HCEC 1CT (cell line): ENCODE results near the gene RBBP9.
"Not testable (repeated sequence)": the region's sequence is repeated elsewhere in the genome, so short reads cannot be mapped to it uniquely, and the experiment has no call there.

ENCODE experiments used
- DNase-seq: peaks from one replicate; pipeline ENCODE4 v3.0.0-alpha.2; 2017

The RBBP9 gene

DNA sequence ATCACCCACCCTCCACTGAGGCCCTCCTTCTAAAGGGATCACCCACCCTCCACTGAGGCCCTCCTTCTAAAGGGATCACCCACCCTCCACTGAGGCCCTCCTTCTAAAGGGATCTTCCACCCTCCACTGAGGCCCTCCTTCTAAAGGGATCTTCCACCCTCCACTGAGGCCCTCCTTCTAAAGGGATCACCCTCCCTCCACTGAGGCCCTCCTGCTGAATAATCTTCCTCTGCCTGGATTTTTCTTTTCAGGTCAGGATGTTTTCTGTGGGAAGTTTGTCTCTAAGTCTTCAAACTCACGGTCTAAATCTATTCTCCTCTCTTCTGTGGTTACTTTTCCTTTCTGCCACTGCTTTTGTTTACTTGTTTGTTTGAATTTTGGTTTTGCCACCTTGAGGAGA is 4.6 kb upstream of the RBBP9 start:
- not testable (repeated sequence) for DNase-seq

DNA sequence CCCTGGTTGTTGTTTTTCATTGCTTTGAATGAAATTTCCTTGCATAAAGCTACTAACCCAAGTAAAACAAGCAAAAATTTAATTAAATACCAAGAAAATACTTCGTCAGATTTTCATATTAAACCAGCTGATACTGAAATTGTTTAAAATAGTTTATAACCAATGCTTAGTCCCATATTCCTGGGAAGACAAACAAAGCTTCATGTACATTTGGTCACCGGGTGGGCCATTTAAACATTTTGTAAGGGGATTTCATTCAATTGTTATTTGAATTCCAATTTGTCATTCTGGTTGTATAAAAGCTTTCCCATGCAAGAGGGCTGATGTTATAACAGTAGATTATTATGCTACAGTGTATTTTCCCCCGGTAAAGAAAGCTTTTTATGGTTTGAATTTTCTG is 578 bp upstream of the RBBP9 start:
- no peak for DNase-seq

DNA sequence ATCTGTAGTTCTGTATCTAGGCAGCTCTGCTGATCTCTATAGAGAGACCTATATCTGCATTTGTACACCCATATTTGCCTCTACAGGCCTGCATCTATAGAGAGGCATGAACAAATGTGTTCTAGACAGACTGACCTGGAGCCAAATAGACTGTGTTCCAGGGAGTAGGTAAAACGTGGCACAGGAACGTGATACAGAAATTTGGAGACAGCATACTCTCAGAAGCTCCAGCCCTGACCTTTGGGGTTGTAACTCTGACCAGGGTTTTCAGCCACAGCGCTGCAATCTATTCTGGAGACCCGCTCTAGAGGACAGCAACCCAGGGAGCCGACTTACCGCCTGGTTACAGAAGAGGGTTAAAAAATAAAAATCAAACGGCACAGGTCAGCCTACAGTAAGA is 983 bp downstream of the RBBP9 start:
- DNase-seq: no peak

GRCh38 chr20:18488301-18488700 is 8.7 kb downstream of the RBBP9 start:
- DNase-seq: no peak

DNA sequence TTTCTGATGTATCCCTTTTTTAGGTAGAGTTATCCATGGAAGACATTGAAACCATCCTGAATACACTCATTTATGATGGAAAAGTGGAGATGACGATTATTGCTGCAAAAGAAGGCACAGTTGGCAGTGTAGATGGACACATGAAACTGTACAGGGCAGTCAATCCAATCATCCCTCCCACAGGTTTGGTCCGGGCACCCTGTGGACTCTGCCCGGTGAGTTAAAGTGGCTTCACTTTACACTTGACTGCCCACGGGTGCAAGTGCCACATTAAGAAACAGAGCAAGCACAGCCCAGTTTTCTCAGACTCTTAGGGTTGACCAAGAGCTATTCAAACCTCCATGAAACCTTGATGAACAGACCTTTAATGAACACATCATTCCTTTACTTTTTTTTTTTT is 15.4 kb downstream of the RBBP9 start:
- no peak for DNase-seq

DNA sequence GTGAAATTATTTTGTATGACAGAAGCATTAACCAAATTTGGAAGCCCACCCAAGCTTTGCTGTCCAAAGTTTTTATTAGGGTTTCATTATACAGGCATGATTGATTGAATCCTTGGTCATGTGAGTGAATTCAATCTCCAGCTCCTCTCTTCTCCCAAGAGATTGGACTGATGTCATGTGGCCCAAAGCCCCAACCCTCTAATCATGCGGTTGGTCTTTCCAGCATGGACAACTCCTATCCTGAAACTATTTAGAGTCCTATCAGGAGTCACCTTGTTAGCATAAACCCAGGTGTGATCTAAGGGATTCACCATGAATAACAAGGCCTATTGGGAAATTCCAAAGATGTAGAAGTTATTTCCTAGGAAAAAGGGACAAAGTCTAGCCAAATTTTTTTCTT is 19.2 kb downstream of the RBBP9 start:
- DNase-seq: no peak

DNA sequence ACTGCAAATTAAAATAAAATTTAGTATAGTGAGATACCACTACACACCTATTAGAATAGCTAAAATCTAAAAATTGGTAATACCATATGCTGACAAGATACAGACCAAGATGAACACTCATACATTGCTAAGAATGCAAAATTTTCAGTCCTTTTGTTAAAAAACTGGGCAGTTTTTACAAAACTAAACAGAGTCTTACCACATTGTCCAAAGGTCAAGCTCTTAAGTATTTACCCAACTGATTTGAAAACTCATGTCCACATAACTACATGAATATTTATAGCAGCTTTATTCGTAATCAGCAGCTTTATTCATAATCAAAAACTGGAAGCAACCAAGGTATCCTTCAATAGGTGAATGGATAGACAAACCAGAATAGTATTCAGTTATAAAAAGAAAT is 19.8 kb downstream of the RBBP9 start:
- DNase-seq: no peak

GRCh38 chr20:18466894-18467730 is 29.9 kb downstream of the RBBP9 start, which contains the start of the genes DZANK1 and POLR3F:
Gene DZANK1, minus strand, starts transcription at chr20:18467030. Its CDS starts 1,672 bp downstream, at chr20:18465358.
Gene POLR3F, plus strand, starts transcription at chr20:18467390. Its CDS starts 117 bp downstream, at chr20:18467507.
- DNase-seq: peak; percentile 95

GRCh38 chr20:18466574-18466893 is 30.5 kb downstream of the RBBP9 start:
- DNase-seq: no peak

- DNase-seq: no peak
These were observed 31.4 kb downstream of the RBBP9 start for GRCh38 chr20:18465536-18466200.

- no peak for DNase-seq
These were observed 40.4 kb downstream of the RBBP9 start for GRCh38 chr20:18456600-18456999.

DNA sequence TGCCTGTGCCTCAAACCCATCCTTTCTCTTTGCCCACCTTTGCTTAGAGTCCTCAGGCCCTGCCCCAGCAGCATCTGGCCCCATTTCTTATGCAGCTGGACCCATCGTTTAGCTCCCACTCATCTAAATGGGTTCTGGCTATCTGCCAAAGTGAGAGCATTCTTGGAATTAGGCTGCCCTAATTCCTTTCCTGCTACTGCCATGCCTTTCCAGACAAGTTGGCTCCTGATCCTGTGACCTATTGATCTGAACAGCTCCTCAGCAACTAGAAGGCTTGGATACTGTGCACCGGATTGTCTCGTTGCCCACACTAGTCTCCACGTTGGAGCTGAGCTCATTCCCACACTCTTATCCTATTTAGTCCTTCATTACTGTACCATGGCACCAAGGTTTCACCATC is 53.1 kb downstream of the RBBP9 start:
- DNase-seq: no peak

DNA sequence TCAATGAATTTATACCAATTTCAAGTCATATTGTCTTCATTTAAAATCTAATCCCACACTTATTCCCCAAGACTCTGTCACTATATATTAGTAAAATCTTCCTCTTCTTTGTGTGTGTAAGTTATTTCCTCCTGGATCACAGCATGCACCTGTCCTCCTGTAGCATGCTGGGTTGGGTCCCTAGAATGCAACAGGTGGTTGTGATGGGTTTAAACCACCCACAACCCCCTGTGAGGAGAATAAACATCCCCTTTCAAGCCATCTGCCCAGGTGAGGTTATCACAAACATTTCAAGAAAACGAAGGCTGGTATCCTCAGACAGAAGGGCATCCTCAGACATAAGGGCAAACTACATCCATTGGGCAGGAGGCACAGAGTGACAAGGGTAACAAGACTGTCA is 56.6 kb downstream of the RBBP9 start:
- DNase-seq: no peak

- DNase-seq: no peak
These were observed 60.2 kb downstream of the RBBP9 start for GRCh38 chr20:18436847-18437246.
